IMR-90 (cell line): Measurements from ENCODE around the gene KDF1.

Source experiments
- CEBPB ChIP-seq: IDR thresholded peaks from 2 replicates; pipeline ENCODE4 v1.6.1; 2012; ENCODE audit warnings: low read depth, low read length, improper control_type of control experiment
- CHD1 ChIP-seq: IDR thresholded peaks from 2 replicates; pipeline ENCODE4 v1.6.1; 2012; ENCODE audit warnings: low read depth, low read length, improper control_type of control experiment
- CTCF ChIP-seq: conservative IDR thresholded peaks from 2 replicates; pipeline ENCODE4 v1.5.1; 2012; ENCODE audit warnings: mild to moderate bottlenecking, low read depth, low read length, improper control_type of control experiment
- ELK1 ChIP-seq: fragments of 150-350 bp; IDR thresholded peaks from 2 replicates; pipeline ENCODE4 v1.6.1; 2016; ENCODE audit warnings: low read depth, mild to moderate bottlenecking, low read length, moderate library complexity, borderline replicate concordance
- POLR2A ChIP-seq: IDR thresholded peaks from 2 replicates; pipeline ENCODE4 v1.6.1; 2012; ENCODE audit warnings: mild to moderate bottlenecking, low read depth, low read length
- RAD21 ChIP-seq: IDR thresholded peaks from 2 replicates; pipeline ENCODE4 v1.6.1; 2012; ENCODE audit warnings: low read length, improper control_type of control experiment
- RCOR1 ChIP-seq: IDR thresholded peaks from 2 replicates; pipeline ENCODE4 v1.6.1; 2012; ENCODE audit warnings: mild to moderate bottlenecking, low read length, improper control_type of control experiment; ENCODE audit not compliant: insufficient replicate concordance
- RFX5 ChIP-seq: IDR thresholded peaks from 2 replicates; pipeline ENCODE4 v1.8.0; 2012; ENCODE audit warnings: low read depth, mild to moderate bottlenecking, low read length, moderate library complexity

- TF ChIP-seq CTCF (no peak), RCOR1 (no peak), POLR2A (no peak), RFX5 (no peak), CHD1 (no peak), ELK1 (no peak), RAD21 (no peak), CEBPB (no peak)
These were observed 48.7 kb downstream of the KDF1 start for GRCh38 chr1:26911399-26912146.
